Keratinocyte (primary cell): ENCODE measurements around the gene HS3ST3B1. TPM values are rescaled to one million over a fixed set of nuclear protein-coding genes. Genes with fewer than 3 reads are reported as not detected.

Experiments used
- DNase-seq: peaks from one replicate; pipeline ENCODE4 v3.0.0-alpha.2; 2011; ENCODE audit warnings: low read depth, missing footprints, low spot score
- FAIRE-seq: peaks from 2 replicates; lab custom pipeline; 2011; peaks lifted over from hg19 to GRCh38; lab: Jason Lieb, UNC
- H2AFZ ChIP-seq: 2 replicates; pipeline ENCODE4 v1.6.0; 2012; ENCODE audit warnings: low read length, control low read depth, inconsistent platforms; ENCODE audit not compliant: control insufficient read depth
- H3K27ac ChIP-seq: 2 replicates; pipeline ENCODE4 v1.5.1; 2011; ENCODE audit warnings: low read length; ENCODE audit not compliant: control insufficient read depth, insufficient read depth
- H3K27me3 ChIP-seq: 3 replicates; pipeline ENCODE4 v1.6.0; 2011; ENCODE audit warnings: low read length; ENCODE audit not compliant: control insufficient read depth, insufficient read depth; ENCODE audit errors: extremely low read depth
- H3K36me3 ChIP-seq, 2 experiments: 2 replicates in 1 of 2; 3 replicates in 1 of 2; pipeline ENCODE4 v1.5.1; 2011; ENCODE audit warnings: low read length in 2 of 2, mild to moderate bottlenecking in 1 of 2; ENCODE audit not compliant: control insufficient read depth in 2 of 2, insufficient read depth in 2 of 2; ENCODE audit errors: extremely low read depth in 1 of 2
- H3K4me1 ChIP-seq: 3 replicates; pipeline ENCODE4 v1.5.1; 2011; ENCODE audit warnings: low read length; ENCODE audit not compliant: control insufficient read depth, insufficient read depth; ENCODE audit errors: extremely low read depth
- H3K4me2 ChIP-seq: 3 replicates; pipeline ENCODE4 v1.6.0; 2011; ENCODE audit warnings: low read depth, low read length; ENCODE audit not compliant: control insufficient read depth, insufficient read depth; ENCODE audit errors: extremely low read depth
- H3K4me3 ChIP-seq, 3 experiments: fragments of 200-600 bp in 1 of 3; sonication (generic) in 1 of 3; 2 replicates in 2 of 3; 3 replicates in 1 of 3; pipeline ENCODE4 v1.5.1; 2011 to 2016; ENCODE audit warnings: low read length in 3 of 3, mild to moderate bottlenecking in 3 of 3, control low read depth in 2 of 3, inconsistent platforms in 1 of 3, low read depth in 1 of 3, mixed read lengths in 1 of 3, mixed run types in 1 of 3, moderate library complexity in 1 of 3; ENCODE audit not compliant: control insufficient read depth in 2 of 3, insufficient read depth in 2 of 3; ENCODE audit errors: extremely low read depth in 1 of 3
- H3K79me2 ChIP-seq: 2 replicates; pipeline ENCODE4 v1.6.0; 2012; ENCODE audit warnings: low read length; ENCODE audit not compliant: control insufficient read depth, insufficient read depth
- H3K9ac ChIP-seq: 3 replicates; pipeline ENCODE4 v1.6.0; 2011; ENCODE audit warnings: low read length; ENCODE audit not compliant: control insufficient read depth, insufficient read depth; ENCODE audit errors: extremely low read depth
- H3K9me1 ChIP-seq: 3 replicates; pipeline ENCODE4 v1.6.0; 2011; ENCODE audit warnings: low read length; ENCODE audit not compliant: control insufficient read depth, insufficient read depth; ENCODE audit errors: extremely low read depth
- H3K9me3 ChIP-seq: 2 replicates; pipeline ENCODE4 v1.5.1; 2012; ENCODE audit warnings: low read depth, low read length; ENCODE audit not compliant: control insufficient read depth
- H4K20me1 ChIP-seq: 3 replicates; pipeline ENCODE4 v1.6.0; 2011; ENCODE audit warnings: low read length; ENCODE audit not compliant: control insufficient read depth, insufficient read depth; ENCODE audit errors: extremely low read depth
- CTCF ChIP-seq, 3 experiments: IDR thresholded peaks in 1 of 3; conservative IDR thresholded peaks in 1 of 3; optimal IDR thresholded peaks in 1 of 3; 2 replicates in 2 of 3; 3 replicates in 1 of 3; pipeline versions ENCODE3 to v1.5.1; 2011; ENCODE audit warnings: low read length in 3 of 3, mild to moderate bottlenecking in 3 of 3, moderate library complexity in 2 of 3, control low read depth in 1 of 3, inconsistent platforms in 1 of 3; ENCODE audit not compliant: insufficient read depth in 2 of 3; ENCODE audit errors: extremely low read depth in 1 of 3
- EZH2 ChIP-seq: IDR thresholded peaks from one replicate; pipeline ENCODE4 v1.6.1; 2012; ENCODE audit warnings: inconsistent platforms, mild to moderate bottlenecking, low read length, moderate library complexity
- dilution Hi-C: fragments of 300-500 bp; cut with MboI; formaldehyde crosslinking; loops from one replicate; pipeline ENCODE4 v1.7.0; 2020; ENCODE audit warnings: low sequenced_read_pairs; ENCODE audit not compliant: extremely low pct_ligation_motif_present
- polyA plus RNA-seq, 5 experiments: library from polyadenylated mRNA; depleted of rRNA in 3 of 5; stranded (reverse) in 3 of 5; stranded (forward) in 1 of 5; unstranded in 1 of 5; fragments of >200 nt; gene quantifications; 1 replicate in 1 of 5; 2 replicates in 3 of 5; 3 replicates in 1 of 5; pipeline versions ENCODE4 v1.2.1 to v1.2.3, GENCODE V29; 2011 to 2012; ENCODE audit warnings: missing spikeins in 2 of 5, low read depth in 1 of 5, low replicate concordance in 1 of 5

HS3ST3B1 gene
- polyA plus RNA-seq, 1 donor (not counting 4 experiments of a cell fraction or from before 2014, with no cell fraction given) = 3.9 TPM

- Histone ChIP-seq H3K9me3 (no peaks in the 10 kb centered on the region), H3K4me3 (no peak overlapping the region), H3K9ac (no peak overlapping the region), H3K4me2 (no peak overlapping the region), H4K20me1 (no peaks in the 10 kb centered on the region), H3K27ac (no peak overlapping the region), H2AFZ (no peak overlapping the region), H3K27me3 (no peaks in the 10 kb centered on the region), H3K9me1 (no peaks in the 10 kb centered on the region), H3K36me3 (no peaks in the 10 kb centered on the region), H3K79me2 (no peaks in the 10 kb centered on the region), H3K4me1 (no peaks in the 10 kb centered on the region)
- DNase-seq (no peak), FAIRE-seq (no peak)
- no peak for TF ChIP-seq CTCF (optimal IDR thresholded peaks at IDR 0.05 in 1 of 3, IDR thresholded peaks at IDR 0.05 in 1 of 3, conservative IDR thresholded peaks at IDR 0.05 in 1 of 3; ENCODE audit: extremely low read depth in 1 of 3, insufficient read depth in 2 of 3, low read length in 3 of 3)
- no peak for TF ChIP-seq EZH2
- dilution Hi-C loops = no loop called here
Measured at GRCh38 chr17:14289162-14289561, 11.7 kb upstream of the HS3ST3B1 start.

GRCh38 chr17:14294876-14295275 is 6.0 kb upstream of the HS3ST3B1 start:
- no peak overlapping the region for H3K4me2 ChIP-seq
- dilution Hi-C loops = no loop called here
- TF ChIP-seq EZH2 (no peak), CTCF (optimal IDR thresholded peaks at IDR 0.05 in 1 of 3, IDR thresholded peaks at IDR 0.05 in 1 of 3, conservative IDR thresholded peaks at IDR 0.05 in 1 of 3; ENCODE audit: extremely low read depth in 1 of 3, insufficient read depth in 2 of 3, low read length in 3 of 3) (no peak)
- no peaks in the 10 kb centered on the region for H3K9me3 ChIP-seq
- H3K9me1 ChIP-seq = no peaks in the 10 kb centered on the region
- no peaks in the 10 kb centered on the region for H3K79me2 ChIP-seq
- H2AFZ ChIP-seq = no peak overlapping the region
- peaks cover 4% of the 10 kb centered on the region for H3K4me1 ChIP-seq
- H3K36me3 ChIP-seq = no peaks in the 10 kb centered on the region
- peaks cover 50% of the 10 kb centered on the region for H3K27me3 ChIP-seq
- H4K20me1 ChIP-seq = no peaks in the 10 kb centered on the region
- no peak overlapping the region for H3K9ac ChIP-seq
- H3K4me3 ChIP-seq = no peak overlapping the region
- FAIRE-seq (no peak), DNase-seq (no peak)
- H3K27ac ChIP-seq = no peak overlapping the region
